ENCODE results near the gene OBP2A.
"Not testable (repeated sequence)": the region's sequence is repeated elsewhere in the genome, so short reads cannot be mapped to it uniquely, and the experiment has no call there.

DNA sequence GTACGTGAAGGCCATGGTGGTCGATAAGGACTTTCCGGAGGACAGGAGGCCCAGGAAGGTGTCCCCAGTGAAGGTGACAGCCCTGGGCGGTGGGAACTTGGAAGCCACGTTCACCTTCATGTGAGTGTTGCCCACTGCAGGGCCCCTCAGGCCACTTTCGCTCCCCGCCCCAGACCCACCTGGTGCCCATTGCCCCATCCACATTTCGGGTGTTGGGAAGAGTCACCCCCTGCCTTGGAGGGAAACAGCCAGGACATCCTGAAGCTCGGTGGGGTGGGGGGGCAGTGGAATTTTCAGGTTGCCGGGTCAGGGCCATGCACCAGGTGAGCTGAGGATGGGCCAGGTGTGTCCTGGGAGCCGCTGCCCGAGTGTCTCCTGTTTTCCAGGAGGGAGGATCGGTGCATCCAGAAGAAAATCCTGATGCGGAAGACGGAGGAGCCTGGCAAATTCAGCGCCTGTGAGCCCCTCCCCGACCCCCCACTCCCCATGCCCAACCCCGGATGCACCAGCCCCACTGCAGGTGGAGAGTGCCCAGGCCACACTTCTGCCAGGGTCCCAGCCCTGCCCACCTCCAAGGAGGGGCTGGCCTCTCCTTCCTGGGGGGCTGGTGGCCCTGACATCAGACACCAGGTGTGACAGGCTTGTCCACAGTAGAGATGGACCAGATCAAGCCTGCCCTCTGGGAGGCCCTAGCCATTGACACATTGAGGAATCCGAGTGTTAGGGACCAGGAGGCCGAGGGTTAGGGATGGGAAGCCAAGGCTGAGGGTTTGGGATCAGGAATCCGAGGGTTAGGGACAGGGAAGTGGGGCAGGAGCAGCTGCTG is 1.1 kb downstream of the OBP2A start:
- TF ChIP-seq, protein P1, sequence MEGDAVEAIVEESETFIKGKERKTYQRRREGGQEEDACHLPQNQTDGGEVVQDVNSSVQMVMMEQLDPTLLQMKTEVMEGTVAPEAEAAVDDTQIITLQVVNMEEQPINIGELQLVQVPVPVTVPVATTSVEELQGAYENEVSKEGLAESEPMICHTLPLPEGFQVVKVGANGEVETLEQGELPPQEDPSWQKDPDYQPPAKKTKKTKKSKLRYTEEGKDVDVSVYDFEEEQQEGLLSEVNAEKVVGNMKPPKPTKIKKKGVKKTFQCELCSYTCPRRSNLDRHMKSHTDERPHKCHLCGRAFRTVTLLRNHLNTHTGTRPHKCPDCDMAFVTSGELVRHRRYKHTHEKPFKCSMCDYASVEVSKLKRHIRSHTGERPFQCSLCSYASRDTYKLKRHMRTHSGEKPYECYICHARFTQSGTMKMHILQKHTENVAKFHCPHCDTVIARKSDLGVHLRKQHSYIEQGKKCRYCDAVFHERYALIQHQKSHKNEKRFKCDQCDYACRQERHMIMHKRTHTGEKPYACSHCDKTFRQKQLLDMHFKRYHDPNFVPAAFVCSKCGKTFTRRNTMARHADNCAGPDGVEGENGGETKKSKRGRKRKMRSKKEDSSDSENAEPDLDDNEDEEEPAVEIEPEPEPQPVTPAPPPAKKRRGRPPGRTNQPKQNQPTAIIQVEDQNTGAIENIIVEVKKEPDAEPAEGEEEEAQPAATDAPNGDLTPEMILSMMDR (IDR thresholded peaks at IDR 0.05; ENCODE audit: low read length): not testable (repeated sequence)
- not testable (repeated sequence) for TF ChIP-seq EZH2 (optimal IDR thresholded peaks at IDR 0.05; ENCODE audit: low read depth, low read length); EZH2phosphoT487 (IDR thresholded peaks at IDR 0.05; ENCODE audit: low read length)
